SKM-1 (cell line): ENCODE results near the gene RAD50.
"Not testable (repeated sequence)": the region's sequence is repeated elsewhere in the genome, so short reads cannot be mapped to it uniquely, and the experiment has no call there.

Experiments
- DNase-seq: peaks from one replicate; lab custom pipeline; 2025; ENCODE audit not compliant: unreplicated experiment; lab: John Stamatoyannopoulos, UW

The RAD50 gene

DNA sequence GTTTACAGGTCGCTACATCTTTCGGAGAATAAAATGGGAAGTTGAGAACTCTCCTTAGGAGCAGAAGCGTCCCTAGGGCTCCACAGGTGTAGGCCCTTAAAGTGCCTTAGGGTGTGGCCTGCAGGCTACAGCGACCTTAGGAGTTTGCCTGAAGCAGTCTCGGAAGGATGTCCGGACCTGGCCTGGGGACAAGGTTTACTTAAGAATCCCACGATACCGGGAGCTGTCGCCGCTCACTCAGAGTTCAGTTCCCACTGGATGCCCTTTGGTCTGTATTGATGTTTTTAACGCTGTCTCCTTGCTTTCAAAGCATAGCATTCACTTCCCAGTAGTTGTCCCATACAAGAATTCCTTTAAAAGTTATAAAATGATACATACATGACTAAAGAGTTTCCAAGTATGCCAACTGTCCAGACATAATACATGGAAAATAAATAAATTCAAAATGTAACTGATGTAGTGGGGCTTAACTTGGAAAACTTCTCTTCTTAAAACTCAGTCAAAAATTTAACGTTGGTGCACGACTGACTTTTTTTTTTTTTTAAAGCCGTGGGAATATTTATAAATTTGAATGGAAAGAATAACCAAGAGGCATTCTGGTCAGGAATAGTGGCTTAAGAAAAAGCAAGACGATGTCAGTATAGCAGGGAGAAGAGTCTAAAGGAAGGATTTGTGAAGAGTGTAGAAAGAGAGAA lies 848 bp downstream of the RAD50 start:
- no peak for DNase-seq

DNA sequence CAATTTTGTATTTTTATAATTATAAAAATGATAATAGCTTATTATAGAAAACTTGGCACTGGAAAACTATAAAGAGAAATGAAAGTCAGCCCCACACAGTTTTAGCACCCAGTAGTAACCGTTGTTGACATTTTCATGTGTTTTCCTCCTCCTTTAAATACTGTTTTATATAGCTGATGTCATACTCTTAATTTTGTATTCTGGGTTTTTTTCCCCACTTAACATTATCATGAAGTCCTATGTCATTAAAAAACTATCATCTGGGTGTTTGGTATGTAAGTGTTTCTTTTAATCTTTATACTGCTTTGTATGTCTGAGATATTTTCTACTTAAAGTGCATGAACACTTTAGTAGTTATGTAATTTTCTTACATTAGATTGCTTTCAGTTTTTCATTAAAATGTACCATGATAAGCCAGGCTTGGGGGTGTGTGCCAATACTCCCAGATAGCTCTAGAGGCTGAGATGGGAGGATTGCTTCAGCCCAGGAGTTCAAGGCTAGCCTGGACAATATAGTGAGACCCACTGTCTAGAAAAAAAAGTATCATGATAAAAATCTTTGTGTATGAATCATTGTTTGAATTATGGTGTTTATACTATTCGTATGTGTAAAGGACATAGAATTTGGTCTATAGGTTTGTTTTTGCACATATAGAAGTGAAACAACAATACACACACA lies 2.7 kb downstream of the RAD50 start:
- no peak for DNase-seq

DNA sequence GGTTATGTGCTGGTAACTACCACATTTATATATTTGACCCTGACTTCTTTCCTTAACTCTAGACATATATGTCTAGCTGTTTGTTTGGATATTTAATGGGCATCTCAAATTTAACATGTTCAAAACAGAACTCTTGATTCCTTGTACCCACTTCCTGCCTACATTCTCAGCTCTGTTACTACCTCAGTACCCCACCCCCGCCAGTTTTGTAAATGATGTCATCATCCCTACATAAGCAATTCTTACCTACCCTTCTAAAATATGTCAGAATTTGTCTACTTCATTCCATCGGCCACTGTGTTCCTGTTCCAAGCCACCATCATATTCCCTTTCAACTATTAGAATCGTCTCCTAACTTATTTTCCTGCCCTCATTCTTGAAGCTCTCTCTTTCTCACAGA lies 4.8 kb downstream of the RAD50 start:
- DNase-seq = no peak

DNA sequence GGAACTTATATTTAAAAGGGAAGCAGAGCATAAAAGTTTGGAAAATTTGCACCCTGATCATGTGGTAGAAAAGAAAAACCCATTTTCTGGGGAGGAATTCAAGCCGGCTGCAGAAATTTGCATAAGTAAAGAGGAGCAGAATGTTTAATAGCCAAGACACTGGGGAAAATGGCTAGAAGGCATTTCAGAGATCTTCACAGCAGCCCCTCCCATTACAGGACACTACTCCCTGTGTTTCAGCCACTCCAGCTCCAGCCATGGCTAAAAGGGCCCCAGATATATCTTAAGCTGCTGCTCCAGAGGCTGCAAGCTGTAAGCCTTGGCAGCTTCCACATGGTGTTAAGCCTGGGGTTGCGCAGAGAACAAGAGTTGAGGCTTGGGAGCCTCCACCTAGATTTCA lies 7.8 kb downstream of the RAD50 start:
- DNase-seq = not testable (repeated sequence)

DNA sequence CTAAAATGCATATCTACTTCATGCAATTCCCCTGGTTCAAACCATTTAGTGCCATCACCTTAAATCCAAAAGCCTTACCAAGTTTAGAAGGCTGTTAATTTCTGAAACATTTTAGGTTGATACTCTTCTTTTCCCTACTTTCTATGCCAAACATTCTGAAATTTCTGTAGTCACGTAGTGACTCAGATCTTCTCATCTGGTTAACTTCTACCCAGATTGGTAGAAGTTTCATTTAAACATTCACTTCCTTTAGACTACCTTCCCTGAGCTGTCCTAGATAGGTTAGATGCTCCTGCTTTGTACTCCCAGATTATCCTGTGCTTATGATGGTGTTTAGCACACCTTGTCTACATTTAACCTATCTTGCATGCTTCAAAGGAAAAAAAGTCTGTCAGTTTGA lies 9.9 kb downstream of the RAD50 start:
- DNase-seq = no peak

DNA sequence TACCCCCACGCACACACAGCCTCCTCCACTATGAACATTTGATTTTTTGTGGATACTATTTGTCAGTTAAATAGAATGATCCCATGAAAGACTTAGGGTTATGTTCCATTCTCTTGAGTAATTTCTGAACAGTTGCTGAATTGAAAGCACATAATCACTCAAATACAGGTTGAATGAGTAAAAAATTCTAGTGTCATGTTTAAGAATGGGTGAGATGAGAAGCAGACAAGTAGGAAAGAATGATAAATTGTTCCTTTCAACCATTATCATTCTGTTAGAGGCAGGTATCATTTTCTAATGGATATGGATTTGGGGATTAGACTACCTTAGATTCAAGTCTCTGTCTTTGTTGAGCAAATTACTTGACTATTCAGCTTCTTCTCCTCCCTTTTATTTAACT lies 19.3 kb downstream of the RAD50 start:
- DNase-seq = no peak

DNA sequence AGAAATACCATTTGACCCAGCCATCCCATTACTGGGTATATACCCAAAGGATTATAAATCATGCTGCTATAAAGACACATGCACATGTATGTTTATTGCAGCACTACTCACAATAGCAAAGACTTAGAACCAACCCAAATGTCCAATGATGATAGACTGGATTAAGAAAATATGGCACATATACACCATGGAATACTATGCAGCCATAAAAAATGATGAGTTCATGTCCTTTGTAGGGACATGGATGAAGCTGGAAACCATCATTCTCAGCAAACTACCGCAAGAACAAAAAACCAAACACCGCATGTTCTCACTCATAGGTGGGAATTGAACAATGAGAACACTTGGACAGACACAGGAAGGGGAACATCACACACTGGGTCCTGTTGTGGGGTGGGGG lies 27.8 kb downstream of the RAD50 start:
- not testable (repeated sequence) for DNase-seq

DNA sequence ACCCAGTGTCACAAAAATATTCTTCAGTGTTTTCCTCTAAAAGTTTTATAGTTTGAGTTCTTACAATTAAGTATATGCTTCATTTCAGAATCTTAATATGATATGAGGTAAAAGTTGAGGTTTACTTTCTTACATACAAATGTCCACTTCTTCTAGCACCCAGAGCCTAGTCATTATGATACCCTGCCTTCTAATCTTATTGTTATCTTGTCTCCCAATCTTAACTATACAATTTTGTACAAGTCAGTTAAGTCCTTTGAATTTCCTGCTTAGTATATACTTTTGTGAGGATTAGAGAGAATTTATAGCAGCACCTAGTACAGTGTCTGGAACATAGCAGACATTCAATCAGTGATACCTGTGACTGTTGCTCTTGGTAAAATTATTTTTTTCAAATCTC lies 29.3 kb downstream of the RAD50 start:
- no peak for DNase-seq

DNA sequence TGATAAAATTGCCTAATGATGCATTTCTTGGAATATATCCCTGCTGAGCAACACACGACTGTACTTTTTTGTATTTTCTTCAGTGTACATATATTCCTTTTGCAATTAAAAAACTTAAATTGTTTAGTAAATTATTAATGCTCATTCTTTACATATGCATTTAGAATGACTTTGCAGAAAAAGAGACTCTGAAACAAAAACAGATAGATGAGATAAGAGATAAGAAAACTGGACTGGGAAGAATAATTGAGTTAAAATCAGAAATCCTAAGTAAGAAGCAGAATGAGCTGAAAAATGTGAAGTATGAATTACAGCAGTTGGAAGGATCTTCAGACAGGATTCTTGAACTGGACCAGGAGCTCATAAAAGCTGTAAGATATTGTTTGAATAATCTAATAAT lies 32.7 kb downstream of the RAD50 start:
- no peak for DNase-seq

DNA sequence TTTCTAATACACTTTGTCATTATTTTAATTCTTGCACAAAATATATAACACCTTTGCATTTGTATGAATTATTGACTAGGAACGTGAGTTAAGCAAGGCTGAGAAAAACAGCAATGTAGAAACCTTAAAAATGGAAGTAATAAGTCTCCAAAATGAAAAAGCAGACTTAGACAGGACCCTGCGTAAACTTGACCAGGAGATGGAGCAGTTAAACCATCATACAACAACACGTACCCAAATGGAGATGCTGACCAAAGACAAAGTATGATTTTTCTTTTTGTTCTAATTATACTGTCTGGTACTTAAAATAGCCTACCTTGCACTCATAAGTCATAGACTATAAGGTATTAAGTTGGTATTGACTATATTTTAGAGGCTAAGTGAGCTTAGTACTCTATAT lies 34.4 kb downstream of the RAD50 start:
- no peak for DNase-seq

DNA sequence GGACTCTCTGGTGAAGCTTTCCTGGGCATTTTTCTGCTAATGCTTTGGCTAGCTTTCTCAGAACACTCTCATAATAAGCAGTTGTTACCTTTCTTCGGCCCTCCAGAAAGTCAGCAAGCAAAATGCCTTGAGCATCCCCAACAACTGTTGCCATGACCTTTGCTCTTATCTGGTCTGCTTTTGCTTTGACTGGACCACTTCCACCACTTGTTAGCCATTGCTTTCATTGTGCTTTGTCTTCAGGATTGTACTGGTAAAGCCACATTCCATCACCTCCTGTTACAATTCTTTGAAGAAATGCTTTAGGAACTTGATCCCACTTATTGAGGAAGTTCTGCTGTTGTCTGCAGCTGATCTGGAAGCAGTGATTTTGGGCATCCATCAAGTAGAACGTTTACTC lies 35.7 kb downstream of the RAD50 start:
- no peak for DNase-seq

DNA sequence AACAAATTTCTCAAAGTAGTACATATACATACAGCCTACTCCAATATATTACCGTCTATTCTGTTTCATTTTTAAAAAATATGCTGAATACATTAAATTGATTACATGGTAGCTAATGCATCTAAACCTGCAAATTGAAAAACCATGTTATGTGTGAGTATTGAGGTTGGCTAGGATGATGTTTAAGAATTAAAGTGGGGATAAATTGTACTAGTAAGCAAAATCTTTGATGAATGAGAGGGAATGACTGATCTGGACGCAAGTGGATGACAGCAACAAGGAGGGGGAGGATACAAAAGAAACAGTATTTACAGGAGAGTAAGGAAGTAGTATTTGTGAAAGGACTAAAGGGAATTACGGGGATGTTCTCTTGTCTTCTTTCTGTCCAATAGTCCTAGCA lies 37.4 kb downstream of the RAD50 start:
- no peak for DNase-seq

DNA sequence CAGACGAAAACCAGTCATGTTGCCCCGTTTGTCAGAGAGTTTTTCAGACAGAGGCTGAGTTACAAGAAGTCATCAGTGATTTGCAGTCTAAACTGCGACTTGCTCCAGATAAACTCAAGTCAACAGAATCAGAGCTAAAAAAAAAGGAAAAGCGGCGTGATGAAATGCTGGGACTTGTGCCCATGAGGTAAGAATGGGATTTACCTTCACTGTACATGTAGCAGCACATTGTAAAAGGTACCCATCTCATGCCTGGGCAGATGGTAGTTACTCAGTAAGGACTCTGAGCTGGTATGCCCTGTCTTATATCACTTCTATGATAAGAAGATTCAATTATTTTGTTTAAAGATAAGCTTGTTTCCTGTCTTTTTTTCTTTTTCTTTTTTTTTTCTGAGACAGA lies 38.8 kb downstream of the RAD50 start:
- DNase-seq = no peak

DNA sequence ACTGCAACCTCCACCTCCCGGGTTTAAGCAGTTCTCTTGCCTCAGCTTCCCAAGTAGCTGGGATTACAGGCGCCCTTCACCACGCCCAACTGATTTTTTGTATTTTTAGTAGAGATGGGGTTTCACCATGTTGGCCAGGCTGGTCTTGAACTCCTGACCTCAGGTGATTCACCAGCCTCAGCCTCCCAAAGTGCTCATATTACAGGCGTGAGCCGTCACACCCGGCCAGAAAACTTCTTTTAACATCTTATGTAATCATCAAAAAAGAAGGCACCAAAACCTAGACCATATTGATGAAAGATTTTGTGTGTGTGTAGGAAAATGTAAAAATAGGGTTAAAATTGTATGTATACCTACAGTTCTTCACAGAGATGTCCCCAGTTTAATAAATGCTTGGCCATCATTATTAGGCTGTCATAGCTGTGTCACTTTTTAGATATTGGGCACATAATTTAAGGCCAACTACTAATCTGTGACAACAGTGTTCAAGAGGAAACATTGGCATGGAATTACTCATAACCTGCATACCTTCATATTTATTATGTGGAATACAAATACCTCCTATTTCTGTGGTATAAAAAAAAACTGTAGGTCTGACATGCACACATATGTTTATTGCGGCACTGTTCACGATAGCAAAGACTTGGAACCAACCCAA lies 44.4 kb downstream of the RAD50 start:
- DNase-seq = no peak

DNA sequence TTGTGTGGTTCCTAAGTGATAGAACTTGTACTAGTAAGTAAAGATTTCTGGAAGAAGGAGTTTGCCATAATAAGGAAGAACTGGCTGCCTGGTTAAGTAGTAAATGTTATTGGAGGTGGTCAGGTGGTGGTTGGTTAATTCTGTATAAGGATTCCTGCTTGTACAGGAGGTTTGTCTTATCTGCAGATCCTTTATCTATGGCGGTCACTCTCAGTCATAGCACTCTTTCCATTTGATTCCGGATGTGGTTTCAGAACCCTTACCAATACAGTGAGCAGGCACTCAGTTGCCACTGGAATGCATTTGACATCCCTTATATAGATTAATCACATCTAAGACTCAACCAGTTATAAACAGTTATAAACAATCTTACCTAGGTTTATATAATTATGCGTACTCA lies 50.3 kb downstream of the RAD50 start:
- DNase-seq = no peak

DNA sequence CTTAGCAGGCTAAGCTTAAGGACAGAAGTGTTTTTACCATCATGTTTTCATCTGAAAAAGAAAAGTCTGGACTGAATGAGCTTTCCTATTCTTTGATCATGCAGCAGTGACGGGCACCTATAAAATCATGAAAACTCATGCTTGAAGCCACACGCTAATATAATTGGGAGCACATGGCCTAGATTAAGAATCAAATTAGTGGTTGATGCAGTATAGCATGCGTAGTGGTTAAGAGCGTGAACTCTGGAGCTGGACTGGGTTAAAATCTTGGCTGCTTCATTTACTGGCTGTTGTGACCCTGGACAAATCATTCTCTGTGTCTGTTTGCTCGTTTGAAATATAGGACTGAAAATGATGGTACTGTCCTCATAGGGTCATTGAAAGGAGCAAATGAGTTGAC lies 51.3 kb downstream of the RAD50 start:
- DNase-seq = no peak

DNA sequence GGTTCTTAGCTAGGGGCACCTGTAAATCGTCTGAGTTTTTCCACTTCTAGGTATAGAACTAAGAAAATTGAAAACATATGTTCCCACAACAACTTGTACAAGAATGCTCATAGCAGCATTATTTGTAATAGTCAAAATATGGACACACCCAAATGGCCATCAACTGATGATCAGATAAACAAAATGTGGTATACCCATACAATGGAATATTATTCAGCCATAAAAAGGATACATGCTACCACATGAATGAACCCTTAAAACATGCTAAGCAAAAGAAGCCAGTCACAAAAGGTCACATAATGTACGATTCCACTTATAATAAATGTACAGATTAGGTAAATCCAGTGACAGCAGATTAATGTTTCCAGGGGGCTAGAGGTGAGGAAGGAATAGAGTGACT lies 55.2 kb downstream of the RAD50 start:
- DNase-seq = no peak

DNA sequence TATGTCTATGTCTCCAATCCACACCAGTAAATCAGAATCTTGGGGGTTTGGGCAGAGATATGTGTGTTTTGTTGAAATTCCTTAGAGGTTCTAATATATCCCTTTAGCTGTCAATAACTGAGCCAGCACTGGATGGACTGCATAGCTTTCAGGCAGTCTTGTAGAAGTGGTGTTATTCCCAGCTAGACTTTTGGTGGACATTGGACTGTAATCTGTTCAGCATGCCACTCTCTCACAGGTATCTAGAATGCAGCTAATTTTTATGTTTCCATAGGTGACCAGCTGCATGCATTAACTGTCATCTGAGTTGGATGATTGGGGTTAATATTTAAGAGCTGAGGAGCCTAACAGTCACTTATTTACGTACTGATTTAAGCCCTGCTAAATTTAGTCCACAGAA lies 56.1 kb downstream of the RAD50 start:
- no peak for DNase-seq

DNA sequence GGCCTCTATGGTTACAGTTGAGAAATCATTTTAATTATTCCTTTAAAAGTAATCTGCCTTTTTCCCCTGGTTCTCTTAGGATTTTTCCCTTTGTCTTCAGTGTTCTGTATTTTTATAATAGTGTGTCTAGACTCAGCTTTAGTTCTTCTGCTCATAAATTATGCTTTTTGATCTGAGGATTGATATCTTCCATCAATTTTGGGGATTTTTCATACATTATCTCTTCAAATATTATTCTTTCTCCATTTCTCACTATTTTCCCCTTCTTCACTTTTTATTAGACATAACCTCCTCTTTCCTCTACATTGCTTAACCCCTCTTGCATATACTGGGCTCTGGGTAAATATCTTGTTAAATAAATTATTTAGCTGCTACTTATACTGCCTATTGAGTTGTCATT lies 64.9 kb downstream of the RAD50 start:
- no peak for DNase-seq

DNA sequence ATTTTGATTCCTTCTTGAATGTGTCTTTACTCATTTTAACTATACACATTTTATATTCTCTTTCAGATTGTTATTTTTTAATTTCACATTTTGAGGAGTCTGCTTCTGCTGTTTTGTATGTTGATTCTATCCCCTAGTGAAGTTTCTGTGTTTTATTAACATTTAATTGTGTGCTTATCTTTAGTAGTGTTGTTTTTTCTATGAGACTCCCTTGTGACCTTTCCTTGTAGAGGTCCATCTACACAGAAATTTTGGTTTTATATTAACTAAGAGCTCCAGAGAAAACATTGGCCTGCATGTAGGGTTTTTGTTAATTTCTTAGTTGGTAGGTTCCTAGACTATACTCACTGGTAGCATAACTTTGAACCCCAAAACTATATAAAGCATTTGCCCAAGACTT lies 65.8 kb downstream of the RAD50 start:
- no peak for DNase-seq

DNA sequence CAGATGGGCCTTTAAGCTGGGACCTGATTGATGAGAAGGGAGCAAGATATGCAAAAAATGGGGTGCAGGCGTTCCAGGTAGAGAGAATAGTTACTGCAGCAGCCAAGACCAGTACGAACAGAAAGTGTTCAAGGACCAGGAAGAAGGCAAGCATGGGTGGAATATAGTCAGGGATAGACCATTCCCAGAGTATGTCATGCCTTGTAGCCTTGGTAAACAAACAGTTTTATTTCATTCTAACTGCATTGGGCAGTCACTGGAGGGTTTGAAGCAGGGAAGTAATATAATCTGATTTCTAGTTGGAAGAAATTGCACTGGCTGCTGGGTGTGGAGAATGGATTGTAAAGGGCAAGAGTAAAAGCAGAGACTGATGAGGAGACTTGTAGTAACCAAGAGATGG lies 70.7 kb downstream of the RAD50 start:
- no peak for DNase-seq

DNA sequence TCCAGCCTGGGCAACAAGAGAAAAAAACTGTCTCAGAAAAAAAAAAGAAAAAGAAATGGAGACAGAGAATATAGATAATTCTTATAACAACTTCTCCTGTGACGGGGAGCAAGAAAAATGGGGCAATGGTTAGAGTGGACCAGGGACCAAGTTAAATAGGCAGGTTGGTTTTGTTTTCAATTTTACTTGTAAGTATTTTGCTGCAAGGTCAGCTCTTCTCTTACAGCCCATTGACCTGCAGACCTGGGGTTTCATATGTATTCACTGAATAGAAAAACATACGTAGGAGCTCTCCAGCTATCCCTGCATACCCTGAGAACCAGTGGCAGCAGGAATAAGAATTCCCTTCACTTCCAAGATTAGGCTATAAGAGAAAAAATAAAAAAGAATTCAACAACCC lies 72.0 kb downstream of the RAD50 start:
- DNase-seq = no peak
